Measurements from ENCODE around the gene C4orf50.

- no peak for TF ChIP-seq POLR2AphosphoS5 (IDR thresholded peaks at IDR 0.05; ENCODE audit: low read depth, low read length)
- no peak for TF ChIP-seq REST (IDR thresholded peaks at IDR 0.05; ENCODE audit: insufficient read depth in 1 of 2, low read depth in 2 of 2, low read length in 2 of 2)
These were observed 47.2 kb downstream of the C4orf50 start for GRCh38 chr4:5971078-5971450.

Data from PFSK-1 (cell line).